GM11168 (cell line): Measurements from ENCODE around the gene PPDPF.

ENCODE experiments used
- in situ Hi-C: fragments of 300-500 bp; cut with MboI; formaldehyde crosslinking; loops from one replicate; pipeline ENCODE4 v1.12.0; 2022; ENCODE audit warnings: low sequenced_read_pairs; ENCODE audit not compliant: unreplicated experiment

The PPDPF gene

DNA sequence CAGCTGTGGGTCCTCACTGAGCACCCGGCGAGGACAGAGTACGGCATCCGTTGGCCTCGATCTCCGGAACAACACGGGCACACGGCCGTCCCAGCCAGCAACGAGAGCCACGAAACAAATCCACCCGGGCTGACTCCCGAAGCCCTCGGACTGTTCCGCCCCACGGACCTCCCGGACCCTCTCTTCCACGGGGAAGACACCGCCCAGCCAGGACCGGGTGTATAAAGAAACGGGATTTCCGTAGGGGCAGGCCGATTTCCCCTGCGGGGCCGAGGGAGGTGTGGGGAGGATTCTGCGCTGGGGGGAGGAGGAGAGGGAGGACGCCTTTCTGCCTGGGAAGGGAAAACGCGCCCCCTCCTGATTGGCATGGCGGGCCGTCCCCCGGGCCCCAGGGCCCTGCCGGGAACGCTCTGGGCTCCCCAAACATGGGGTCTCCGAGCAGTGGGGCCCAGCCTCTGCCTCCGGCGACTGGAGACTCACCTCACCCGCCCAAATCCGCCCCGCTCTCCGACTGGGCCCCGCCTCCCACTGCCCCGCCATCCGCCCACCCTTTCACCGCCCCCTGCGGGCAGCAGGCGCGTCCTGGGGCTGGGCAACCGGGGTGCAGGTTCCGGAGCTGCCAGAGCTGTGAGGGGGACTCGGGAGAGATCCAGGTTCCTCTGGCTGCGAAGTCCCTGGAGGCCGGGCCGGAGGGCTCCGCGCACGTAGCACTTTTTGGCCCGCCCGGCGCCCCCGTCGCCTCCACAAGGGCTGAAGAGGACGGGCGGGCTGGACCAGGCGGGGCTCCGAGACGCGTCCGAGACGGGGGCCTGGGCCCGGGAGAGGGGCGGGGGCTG, 679 bp upstream of the PPDPF start:
- in situ Hi-C loops = no loop called here

DNA sequence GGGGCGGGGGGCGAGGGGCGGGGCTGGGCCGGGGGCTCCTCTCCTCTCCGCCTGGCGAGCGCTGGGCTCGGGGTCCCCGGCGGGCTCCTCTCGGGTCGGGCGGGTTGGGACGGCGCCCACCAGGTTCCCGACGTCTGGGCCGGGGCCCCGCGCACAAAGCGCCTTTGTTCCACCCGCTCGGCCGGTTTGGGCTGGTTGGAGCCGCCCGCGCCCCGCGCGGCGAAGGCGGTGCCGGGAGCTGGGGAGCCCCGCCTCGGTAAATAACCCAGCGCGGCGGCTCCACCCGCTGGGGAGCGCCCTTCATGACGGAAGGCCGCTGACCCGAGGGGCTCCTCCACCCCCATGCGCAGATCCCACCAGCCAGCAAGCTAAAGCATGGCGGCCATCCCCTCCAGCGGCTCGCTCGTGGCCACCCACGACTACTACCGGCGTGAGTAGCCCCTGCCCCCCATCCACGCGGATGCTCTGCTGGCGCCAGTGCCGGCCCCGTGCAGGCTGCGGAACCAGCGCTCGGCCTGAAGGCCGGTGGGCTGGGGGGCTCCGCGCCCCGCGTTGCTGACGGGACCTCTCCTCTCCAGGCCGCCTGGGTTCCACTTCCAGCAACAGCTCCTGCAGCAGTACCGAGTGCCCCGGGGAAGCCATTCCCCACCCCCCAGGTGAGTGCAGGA, 503 bp downstream of the PPDPF start:
- in situ Hi-C loops = no loop called here

DNA sequence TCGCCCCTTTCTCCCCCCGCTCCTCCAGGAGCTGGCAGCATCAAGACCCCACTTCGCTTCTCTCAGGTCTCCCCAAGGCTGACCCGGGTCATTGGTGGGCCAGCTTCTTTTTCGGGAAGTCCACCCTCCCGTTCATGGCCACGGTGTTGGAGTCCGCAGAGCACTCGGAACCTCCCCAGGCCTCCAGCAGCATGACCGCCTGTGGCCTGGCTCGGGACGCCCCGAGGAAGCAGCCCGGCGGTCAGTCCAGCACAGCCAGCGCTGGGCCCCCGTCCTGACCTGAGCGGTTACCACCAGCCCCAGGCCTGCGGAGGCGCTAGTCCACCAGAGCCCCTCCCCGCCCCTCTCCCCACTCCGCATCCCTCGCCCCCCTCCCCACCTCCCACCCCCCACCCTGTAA, 1.0 kb downstream of the PPDPF start:
- in situ Hi-C loops = no loop called here

DNA sequence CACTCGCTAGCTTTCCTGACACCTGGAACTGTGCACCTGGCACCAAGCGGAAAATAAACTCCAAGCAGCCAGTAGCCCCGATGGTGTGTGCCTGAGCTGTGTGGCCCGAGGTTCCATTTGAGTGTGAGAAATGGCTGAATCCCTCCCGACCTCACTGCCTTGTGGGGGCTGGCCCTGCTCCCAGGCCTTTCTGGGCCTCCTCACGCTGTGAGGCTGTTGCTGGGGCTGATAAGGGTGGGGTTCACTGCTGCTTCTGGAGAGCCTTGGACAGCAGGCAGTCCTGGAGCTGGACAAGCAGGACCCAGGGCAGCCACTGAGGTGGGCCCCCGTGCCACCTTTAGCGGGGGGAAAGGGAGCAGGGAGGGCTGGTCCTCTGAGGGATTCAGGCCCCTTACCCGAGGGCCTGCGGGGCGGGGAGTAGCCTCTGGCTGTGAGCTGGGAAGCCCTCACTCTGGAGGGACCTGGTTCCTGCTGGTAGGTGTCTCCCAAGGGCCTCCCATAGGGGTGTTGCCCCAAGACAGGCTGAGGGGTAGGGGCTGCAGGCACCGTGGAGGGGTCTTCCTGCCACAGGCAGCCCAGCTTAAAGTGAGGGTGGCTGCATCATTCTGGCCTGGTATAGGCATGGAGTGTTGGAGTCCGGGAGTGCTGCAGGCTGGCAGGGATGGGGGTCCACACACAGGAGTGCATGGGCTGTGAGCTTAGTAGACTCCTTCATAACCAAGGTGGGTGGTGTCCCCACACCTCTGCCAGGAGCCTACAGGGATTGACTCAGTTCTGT, 1.7 kb downstream of the PPDPF start:
- in situ Hi-C loops = no loop called here

DNA sequence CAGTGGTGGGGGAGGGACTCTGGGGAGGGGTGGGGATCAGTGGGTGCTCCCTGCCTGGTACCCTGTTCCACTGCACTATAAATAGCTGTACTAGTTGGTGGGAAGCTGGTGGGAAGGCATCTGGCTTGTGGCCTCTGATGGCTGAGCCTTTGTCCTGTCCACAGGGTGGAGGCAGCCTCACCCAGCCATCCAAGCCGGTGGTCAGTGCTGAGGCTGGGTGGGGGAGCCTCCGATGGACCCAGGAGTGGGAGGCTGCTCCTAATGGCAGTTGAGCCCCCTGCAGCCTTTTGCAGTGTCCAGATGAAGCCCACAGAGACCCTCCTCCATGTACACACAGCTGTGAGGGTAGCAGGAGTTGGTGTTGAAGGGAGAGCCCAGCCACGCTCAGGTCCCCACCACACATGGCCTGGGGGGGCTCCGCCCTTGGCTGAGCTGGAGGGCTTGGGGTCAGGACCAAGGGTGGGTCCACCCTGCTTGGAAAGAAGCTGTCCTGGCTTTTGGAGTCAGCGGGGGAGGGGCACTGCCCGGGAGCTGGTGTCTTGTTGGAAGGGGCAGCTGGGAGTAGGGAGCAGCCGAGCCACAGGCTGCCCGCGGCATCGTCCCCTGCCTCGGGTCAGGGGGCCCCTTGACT, 2.5 kb downstream of the PPDPF start:
- in situ Hi-C loops = no loop called here

DNA sequence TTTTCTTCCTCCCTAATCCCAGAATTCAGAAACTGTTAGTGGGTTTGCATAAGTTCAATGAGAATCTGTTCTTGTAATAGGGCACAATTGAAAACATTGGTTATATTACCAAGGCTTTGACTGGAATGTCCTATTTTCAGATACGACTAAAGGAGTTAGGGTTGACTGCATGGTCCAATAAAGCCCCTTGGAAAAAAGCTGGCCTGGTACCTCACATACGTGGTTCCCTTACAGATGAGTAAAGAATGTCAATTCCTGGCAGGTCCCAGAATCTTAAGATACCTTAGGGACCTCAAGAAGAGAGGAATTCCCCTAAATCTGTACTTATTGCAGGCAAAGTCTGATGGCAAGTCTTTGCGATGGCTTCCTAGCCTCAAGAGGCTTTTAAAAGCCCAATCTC, 4.6 kb downstream of the PPDPF start:
- in situ Hi-C loops = no loop called here

DNA sequence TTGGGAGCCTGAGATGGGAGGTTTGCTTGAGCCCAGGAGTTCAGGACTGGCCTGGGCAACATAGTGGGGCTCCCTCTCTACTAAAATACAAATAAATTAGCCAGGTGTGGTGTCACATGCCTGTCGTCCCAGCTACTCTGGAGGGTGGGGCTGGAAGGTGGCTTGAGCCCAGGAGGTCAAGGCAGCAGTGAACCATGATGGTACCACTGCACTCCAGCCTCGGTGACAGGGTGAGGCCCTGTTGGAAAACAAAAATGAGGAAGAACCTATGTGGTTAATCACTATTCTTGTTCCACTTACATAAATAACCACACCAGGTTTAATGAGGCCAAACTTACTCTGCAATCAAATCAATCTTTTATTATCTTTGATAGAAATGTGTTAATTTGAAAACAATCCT, 5.4 kb downstream of the PPDPF start:
- in situ Hi-C loops = no loop called here

DNA sequence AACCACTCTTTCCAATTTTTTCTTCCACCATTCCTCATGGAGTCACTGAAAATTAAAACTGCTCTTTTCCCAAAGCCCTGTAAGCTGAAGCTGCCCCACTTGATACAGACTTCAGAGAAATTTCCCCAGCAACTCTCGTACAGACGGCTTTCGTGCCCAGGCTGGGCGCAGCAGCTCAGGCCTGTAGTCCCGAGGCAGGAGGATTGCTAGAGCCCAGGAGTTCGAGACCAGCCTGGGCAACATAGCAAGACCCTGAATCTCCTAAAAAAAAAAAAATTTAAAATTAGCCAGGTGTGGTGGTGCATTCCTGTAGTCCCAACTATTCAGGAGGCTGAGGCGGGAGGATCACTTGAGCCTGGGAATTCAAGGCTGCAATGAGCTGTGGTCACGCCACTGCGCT, 6.6 kb downstream of the PPDPF start:
- in situ Hi-C loops = no loop called here

DNA sequence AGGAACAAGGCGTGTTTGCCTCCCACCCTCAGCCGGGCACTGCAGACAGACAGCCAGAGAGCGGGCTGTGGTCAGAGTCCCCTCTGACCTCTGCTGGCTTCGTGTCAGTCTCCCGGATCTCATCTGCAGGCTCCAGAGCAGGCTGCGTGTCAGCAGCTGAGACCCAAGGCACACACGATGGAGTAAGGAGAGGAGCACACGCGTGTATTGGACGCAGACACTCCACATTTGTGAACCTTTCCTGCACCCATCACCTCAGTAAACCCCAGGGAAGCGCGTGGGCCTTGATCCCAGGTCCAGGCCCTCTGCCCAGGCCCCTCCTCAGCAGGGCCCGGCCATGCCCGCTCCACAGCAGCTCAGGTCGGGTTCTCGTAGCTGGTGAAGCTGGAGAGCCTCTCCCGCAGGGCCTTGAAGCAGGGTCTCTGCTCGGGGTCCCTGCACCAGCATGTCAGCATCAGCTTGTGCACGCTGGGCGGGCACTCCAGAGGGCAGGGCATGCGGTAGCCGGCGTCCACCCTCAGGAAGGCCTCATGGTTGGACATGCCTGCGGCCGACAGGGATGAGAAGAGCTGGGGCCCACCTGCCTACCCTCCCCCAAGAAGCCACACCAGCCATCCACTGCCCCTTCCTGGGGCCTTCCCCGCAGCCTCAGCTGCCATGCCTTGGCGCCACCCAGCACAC, 8.8 kb downstream of the PPDPF start:
- in situ Hi-C loops = no loop called here

DNA sequence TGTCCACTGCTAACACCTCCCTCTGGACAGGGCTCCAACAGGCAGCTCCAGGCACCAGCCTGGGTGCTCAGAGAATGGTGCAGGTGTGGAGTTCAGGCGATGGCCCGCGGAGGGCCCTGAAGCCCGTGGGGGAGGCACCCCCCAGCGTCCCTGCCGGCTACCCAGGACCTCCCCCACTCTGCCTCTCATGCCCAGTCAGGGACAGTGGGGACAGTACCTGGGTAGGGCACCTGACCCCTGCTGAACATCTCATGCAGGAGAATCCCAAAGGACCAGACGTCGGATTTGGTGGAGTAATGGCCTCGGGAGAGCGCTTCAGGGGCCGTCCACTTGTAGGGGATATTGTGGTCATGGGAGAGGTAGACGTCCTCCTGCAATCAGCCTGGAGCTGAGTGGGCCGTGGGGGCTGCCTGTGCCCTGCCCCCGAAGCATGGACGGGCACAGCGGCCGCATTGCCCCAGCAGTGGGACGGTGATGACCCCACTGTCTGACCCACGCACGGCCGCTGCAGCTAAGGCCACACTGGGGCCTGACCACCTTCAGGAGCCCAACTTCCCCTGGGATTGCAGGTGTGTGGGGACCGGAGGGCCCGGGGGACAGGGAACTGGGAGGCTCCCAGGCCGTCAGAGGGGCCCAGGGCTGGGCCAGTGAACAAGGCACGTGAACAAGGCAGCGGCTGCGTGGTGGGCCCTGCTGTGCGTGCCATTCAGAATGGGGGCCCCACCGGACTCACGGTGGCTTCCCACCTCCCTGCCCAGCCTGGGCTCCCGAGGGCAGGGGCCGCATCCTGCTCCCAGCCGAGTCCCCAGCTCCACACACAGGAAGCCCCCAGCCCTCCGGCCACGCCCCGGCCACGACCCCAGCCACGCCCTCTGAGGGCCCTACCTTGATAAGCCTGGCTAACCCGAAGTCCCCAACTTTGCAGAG, 9.6 kb downstream of the PPDPF start:
- in situ Hi-C loops = no loop called here

DNA sequence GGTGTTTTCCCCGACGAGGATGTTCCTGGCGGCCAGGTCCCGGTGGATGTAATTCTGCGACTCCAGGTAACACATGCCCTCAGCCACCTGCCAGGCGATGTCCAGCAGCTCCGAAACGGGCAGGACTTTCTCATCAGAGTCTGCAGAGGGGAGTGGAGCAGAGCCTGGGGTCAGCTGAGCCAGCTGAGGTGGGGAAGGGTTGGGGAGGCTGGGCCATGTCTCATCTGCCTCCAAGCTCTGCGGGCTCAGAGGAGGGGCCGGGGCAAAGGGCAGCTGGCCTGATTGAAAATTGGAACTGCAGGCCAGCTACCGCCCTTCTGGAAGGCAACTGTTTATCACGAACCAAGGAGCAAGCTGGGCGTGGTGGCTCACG, 10.2 kb downstream of the PPDPF start:
- in situ Hi-C loops = no loop called here

DNA sequence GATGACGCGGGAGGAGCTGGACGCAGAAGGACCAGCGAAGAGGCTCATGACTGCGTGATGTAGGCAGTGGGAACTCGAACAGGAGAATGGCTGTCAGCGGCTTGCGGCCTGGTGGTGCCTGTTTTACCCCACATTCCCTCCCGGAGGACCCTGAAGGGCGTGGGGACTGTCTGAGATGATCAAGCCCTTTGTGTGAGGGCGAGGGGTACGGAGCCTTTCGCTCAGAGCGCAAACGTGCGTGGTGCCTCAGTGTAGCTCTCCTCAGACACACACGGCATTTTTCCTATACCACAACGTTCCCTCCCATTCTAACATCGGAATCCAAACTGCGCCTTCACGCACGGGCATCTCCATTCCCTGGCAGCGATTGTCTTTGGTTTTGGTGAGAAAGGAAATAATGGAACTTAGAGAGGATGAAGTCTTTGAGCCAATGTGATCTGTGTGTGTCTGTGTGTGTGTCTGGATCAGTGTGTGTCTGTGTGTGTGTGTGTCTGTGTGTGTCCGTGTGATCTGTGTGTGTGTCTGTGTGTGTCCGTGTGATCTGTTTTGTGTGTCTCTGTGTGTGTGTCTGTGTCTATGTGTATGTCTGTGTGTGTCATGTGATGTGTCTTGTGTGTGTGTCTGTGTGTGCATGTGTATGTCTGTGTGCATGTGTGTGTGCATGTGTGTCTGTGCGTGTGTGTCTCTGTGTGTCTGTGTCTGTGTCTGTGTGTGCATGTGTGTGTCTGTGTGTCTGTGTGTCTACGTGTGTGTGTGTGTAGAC, 11.3 kb downstream of the PPDPF start:
- in situ Hi-C loops = no loop called here

DNA sequence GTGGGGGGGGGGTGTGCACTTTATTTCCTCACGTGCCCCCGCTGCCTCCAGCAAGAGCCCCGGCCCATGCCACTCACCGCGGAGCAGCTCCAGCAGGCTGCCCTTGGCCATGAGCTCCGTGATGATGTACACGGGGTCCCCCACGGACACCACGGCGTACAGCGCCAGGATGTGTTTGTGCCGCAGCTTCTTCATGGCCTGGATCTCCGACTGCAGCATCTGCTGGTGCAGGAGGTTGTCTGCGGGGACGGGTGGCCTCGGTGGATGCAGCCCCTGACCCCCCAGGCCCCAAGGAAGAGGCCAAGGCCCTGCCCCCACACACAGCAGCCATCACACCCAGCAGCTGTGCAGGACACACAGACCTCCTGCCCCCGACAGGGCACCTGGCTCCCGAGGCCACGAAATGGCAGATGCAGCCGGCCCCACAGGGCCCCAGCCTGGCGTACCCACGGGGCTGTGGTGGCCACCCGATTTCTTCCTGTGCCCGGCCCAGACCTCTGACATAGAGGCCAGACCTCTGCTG, 11.9 kb downstream of the PPDPF start:
- in situ Hi-C loops = no loop called here

DNA sequence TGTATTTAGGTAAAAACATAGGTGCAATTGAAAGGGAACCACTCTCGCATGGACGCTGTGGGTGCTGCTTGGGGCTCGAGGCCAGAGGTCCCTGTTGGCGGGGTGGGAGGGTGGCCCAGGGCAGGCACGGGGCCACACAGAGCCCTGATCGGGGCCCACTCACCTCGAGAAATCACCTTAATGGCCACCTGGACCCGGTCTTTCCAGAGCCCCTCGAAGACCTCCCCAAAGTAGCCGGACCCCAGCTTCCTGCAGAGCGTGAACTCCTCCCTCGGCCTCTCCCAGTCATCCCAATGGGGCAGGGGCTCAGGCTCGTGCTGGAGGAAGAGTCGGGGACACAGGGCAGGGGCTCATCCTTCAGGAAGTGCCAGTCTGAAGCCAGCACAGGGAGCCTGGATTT, 12.8 kb downstream of the PPDPF start:
- in situ Hi-C loops = no loop called here

DNA sequence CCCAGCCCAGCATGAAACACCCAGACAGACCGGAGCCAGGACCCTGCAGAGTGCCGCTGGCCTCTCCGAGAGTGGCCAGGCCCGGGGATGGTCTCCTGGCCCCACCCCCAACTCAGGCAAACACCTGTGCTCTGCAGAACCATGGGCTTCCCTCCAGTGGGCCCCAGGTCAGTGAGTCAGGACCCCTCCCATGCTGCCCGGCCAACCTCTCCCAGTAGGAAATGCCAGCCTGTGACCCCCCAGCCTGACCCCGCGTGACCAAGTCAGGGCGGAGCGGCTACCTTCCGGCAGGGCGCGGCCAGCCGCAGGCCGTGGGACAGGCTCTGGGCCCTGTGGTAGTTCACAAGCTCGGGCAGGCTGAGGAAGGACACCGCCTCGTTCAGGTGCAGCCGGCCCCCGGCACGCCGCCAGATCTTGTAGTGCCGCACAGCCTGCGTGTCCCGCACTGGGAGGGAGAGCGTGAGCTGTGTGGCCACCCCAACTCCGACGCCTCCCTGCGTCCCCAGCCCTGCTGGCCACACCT, 13.4 kb downstream of the PPDPF start:
- in situ Hi-C loops = no loop called here

DNA sequence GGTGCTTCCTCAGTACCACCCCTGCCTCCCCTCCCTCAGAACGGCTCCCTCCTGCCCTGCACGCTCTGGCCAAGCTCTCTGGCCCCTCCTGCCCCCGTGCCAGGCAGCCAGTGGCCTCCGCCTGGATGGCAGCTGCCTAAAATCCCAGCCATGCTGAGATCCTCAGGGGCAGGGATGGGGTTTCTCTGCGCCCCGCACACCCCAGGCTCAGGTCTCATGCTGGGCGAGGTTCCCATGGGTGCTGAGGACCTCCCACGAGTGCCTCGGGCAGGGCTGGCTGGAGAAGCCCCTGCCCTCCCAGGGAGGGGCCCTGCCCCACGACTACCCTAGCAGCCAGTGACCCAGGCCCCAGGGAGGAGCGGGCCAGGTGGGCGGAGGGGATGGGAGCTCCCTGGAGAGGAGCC, 13.9 kb downstream of the PPDPF start:
- in situ Hi-C loops = no loop called here

DNA sequence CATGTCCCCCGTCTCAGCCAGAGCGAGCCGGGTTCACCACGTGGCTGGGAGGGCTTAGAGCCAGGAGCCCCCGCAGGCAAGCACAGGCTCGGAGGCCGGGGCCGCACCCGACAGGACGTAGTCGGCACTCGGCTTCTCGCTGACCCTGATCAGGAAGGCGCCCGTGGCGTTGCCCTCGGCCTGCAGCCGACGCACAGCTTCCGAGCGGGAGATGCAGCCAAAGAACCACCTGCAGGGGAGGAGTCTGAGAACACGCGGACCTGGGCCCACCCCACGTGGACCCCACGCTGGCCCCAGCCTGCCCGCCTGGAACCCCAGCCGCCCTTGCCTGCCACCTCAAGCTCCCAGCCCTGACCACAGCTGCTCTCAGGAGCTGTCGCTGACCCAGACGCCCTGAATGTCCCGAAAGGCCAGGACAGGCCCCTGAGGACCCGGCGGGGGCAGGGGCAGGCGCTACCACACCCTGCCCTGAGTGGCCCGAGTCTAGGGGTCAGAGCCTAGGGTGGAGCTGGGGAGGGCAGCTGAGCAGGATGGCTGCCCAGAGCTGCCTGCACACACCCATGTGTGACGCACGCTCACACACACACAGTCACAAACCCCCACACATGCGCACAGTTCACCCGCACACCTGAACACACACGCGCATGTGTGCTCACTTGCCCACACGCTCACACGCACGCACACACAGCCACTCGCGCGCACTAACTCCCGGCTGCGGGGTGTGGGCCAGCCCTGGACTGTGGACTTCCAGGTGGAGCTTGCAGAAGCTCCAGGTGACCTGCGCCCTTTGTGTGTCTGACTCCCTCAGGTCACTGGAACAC, 14.5 kb downstream of the PPDPF start:
- in situ Hi-C loops = no loop called here
